Mesenchymal stem cell (in vitro differentiated cells and primary cell): ENCODE measurements around the gene PTPRQ.

Experiments
- DNase-seq: peaks from one replicate; pipeline ENCODE4 v3.0.0-alpha.2; 2013
- H2AFZ ChIP-seq: one replicate; pipeline ENCODE4 v1.6.1; 2013; ENCODE audit warnings: low read depth, mild to moderate bottlenecking, control low read depth, inconsistent platforms, low read length, moderate library complexity
- H2AK5ac ChIP-seq: 2 replicates; pipeline ENCODE4 v1.6.1; 2013; ENCODE audit warnings: low read length, moderate library complexity, mild to moderate bottlenecking, inconsistent platforms; ENCODE audit not compliant: severe bottlenecking
- H2BK120ac ChIP-seq: one replicate; pipeline ENCODE4 v1.6.1; 2013; ENCODE audit warnings: low read depth, mild to moderate bottlenecking, inconsistent platforms, low read length, moderate library complexity
- H2BK12ac ChIP-seq, 2 experiments: one replicate each; pipeline ENCODE4 v1.6.1; 2013; ENCODE audit warnings: inconsistent platforms in 2 of 2, low read length in 2 of 2, mild to moderate bottlenecking in 2 of 2, moderate library complexity in 2 of 2, control low read depth in 1 of 2
- H2BK15ac ChIP-seq: one replicate; pipeline ENCODE4 v1.6.1; 2013; ENCODE audit warnings: mild to moderate bottlenecking, low read depth, inconsistent platforms; ENCODE audit not compliant: poor library complexity, severe bottlenecking
- H2BK5ac ChIP-seq: 2 replicates; pipeline ENCODE4 v1.6.1; 2013; ENCODE audit warnings: low read depth, mild to moderate bottlenecking, low read length, control low read depth, inconsistent platforms; ENCODE audit not compliant: poor library complexity, severe bottlenecking
- H3K14ac ChIP-seq, 2 experiments: one replicate each; pipeline ENCODE4 v1.6.1; 2013; ENCODE audit warnings: inconsistent platforms in 2 of 2, low read length in 2 of 2, control low read depth in 1 of 2, mild to moderate bottlenecking in 1 of 2, moderate library complexity in 1 of 2
- H3K18ac ChIP-seq, 2 experiments: one replicate each; pipeline ENCODE4 v1.6.1; 2013; ENCODE audit warnings: inconsistent platforms in 2 of 2, low read length in 2 of 2, control low read depth in 1 of 2, low read depth in 1 of 2, mild to moderate bottlenecking in 1 of 2
- H3K23ac ChIP-seq, 2 experiments: one replicate each; pipeline ENCODE4 v1.6.1; 2013; ENCODE audit warnings: inconsistent platforms in 2 of 2, low read length in 2 of 2, mild to moderate bottlenecking in 2 of 2, moderate library complexity in 2 of 2, control low read depth in 1 of 2
- H3K27ac ChIP-seq: 2 replicates; pipeline ENCODE4 v1.5.1; 2013; ENCODE audit warnings: mild to moderate bottlenecking, moderate library complexity, low read length, control low read depth, inconsistent platforms; ENCODE audit not compliant: poor library complexity, severe bottlenecking
- H3K27me3 ChIP-seq, 2 experiments: 2 replicates each; pipeline versions ENCODE4 v1.6.1 to v1.7.0; 2013; ENCODE audit warnings: low read length in 2 of 2, mild to moderate bottlenecking in 2 of 2, moderate library complexity in 2 of 2, control low read depth in 1 of 2, inconsistent platforms in 1 of 2; ENCODE audit not compliant: control insufficient read depth in 1 of 2, insufficient read depth in 1 of 2
- H3K36me3 ChIP-seq, 2 experiments: 2 replicates each; pipeline versions ENCODE4 v1.6.1 to v1.7.0; 2013; ENCODE audit warnings: low read length in 2 of 2, control low read depth in 1 of 2, inconsistent platforms in 1 of 2, low read depth in 1 of 2, mild to moderate bottlenecking in 1 of 2; ENCODE audit not compliant: insufficient read depth in 2 of 2, control insufficient read depth in 1 of 2
- H3K4ac ChIP-seq, 2 experiments: one replicate each; pipeline ENCODE4 v1.6.1; 2013; ENCODE audit warnings: inconsistent platforms in 2 of 2, low read length in 2 of 2, mild to moderate bottlenecking in 2 of 2, moderate library complexity in 2 of 2, control low read depth in 1 of 2, low read depth in 1 of 2
- H3K4me1 ChIP-seq: 2 replicates; pipeline ENCODE4 v1.6.1; 2013; ENCODE audit warnings: low read depth, low read length, control low read depth; ENCODE audit not compliant: control insufficient read depth, insufficient read depth
- H3K4me2 ChIP-seq: 2 replicates; pipeline ENCODE4 v1.6.1; 2013; ENCODE audit warnings: low read length, mild to moderate bottlenecking, inconsistent platforms; ENCODE audit not compliant: poor library complexity, severe bottlenecking
- H3K4me3 ChIP-seq, 2 experiments: 2 replicates each; pipeline versions ENCODE4 v1.5.1 to v1.7.0; 2013; ENCODE audit warnings: low read length in 2 of 2, mild to moderate bottlenecking in 2 of 2, control low read depth in 1 of 2, low read depth in 1 of 2; ENCODE audit not compliant: insufficient read depth in 1 of 2
- H3K79me1 ChIP-seq: replicated peaks from 2 replicates; pipeline ENCODE4 v1.6.1; 2013; ENCODE audit warnings: mild to moderate bottlenecking, control low read depth, low read length, inconsistent platforms; ENCODE audit not compliant: poor library complexity, severe bottlenecking
- H3K9ac ChIP-seq: 2 replicates; pipeline ENCODE4 v1.7.0; 2013; ENCODE audit warnings: mild to moderate bottlenecking, low read length, moderate library complexity
- H3K9me3 ChIP-seq: 2 replicates; pipeline ENCODE4 v1.7.0; 2013; ENCODE audit warnings: mild to moderate bottlenecking, low read length; ENCODE audit not compliant: control insufficient read depth
- H4K8ac ChIP-seq: one replicate; pipeline ENCODE4 v1.6.1; 2013; ENCODE audit warnings: inconsistent platforms, mild to moderate bottlenecking, low read length, moderate library complexity
- H4K91ac ChIP-seq: one replicate; pipeline ENCODE4 v1.6.1; 2013; ENCODE audit warnings: mild to moderate bottlenecking, low read length, inconsistent platforms
- WGBS: methylation state at CpG from one replicate; pipeline ENCODE4 v1.1.7; 2013; ENCODE audit warnings: mixed read lengths; 5-methylcytosine and 5-hydroxymethylcytosine counted together

PTPRQ gene

DNA sequence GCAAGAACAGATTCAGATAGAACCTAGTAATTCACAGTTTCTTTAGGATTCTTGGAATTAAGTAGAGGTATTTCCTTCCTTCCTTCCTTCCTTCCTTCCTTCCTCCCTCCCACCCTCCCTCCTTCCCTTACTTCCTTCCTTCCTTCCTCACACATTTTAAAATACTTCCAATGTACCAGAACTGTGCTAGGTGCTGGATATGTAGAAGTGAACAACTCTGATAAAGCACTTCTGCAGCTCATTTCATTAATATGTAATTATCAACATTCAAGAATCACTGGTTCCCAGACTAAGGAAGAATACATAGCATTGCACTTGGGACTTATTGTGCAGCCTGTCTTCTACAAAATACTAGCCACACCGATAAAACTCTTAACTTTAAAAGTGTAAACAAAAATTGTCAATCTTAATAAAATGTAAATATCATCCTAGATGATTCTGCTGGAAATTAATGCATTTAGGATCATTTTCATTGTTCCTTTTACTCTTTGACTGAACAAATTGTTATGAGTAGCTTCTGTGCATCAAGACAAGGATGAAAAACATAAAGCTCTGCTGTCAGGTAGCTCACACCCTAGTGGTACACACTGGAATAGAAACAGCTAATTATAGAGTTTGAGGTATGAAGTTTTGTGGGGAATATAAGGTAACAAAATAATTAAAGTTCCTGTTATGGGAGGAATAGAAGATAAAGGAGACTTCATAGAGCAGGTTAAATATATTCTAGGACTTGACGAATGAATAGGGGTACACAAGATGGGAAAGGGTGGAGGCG lies 163.5 kb downstream of the PTPRQ start:
- Histone ChIP-seq H3K4ac (no peak overlapping the region), H2BK120ac (no peak overlapping the region), H3K4me2 (no peak overlapping the region), H3K36me3 (no peaks in the 10 kb centered on the region), H2AFZ (no peak overlapping the region), H2BK5ac (no peak overlapping the region), H3K9ac (no peak overlapping the region), H3K18ac (no peak overlapping the region), H3K9me3 (no peaks in the 10 kb centered on the region), H3K14ac (no peak overlapping the region), H4K8ac (no peak overlapping the region), H2AK5ac (no peak overlapping the region), H3K4me3 (no peak overlapping the region), H2BK12ac (no peak overlapping the region), H2BK15ac (no peak overlapping the region), H3K27me3 (no peaks in the 10 kb centered on the region), H4K91ac (no peak overlapping the region), H3K79me1 (no peaks in the 10 kb centered on the region), H3K23ac (no peak overlapping the region), H3K4me1 (no peaks in the 10 kb centered on the region), H3K27ac (no peak overlapping the region)
- DNase-seq = no peak
- WGBS = 63% methylated on average over 1 of the region's 3 CpGs

DNA sequence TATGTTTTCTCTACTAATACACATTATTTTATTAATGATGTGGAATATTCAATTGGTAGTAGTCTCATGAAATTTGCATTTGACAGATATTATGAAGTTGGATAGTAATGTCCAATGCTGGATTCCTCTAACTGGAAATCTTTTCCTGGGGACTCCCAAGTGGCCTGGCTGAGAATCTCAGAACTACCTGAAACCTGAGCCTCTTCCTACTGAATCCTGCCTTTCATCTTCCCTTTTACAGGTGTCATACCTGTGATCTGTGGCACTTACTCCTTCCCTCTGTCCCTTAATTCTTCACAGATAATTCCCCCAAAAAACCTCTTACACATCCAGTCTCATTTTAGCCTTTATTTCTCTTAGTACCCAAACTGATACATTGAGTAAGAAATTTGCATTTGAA lies 173.7 kb downstream of the PTPRQ start:
- Histone ChIP-seq H4K8ac (no peak overlapping the region), H2BK15ac (no peak overlapping the region)

GRCh38 chr12:80620281-80620680 lies 176.2 kb downstream of the PTPRQ start:
- Histone ChIP-seq H2BK15ac (no peak overlapping the region), H3K23ac (no peak overlapping the region), H2AK5ac (no peak overlapping the region), H4K8ac (no peak overlapping the region), H3K4ac (no peak overlapping the region), H3K4me3 (no peak overlapping the region), H3K9ac (no peak overlapping the region), H3K4me1 (no peaks in the 10 kb centered on the region), H3K79me1 (no peaks in the 10 kb centered on the region), H3K4me2 (no peak overlapping the region), H3K36me3 (no peaks in the 10 kb centered on the region), H3K14ac (no peak overlapping the region), H2BK120ac (no peak overlapping the region), H3K9me3 (no peaks in the 10 kb centered on the region), H3K18ac (no peak overlapping the region), H2BK12ac (no peak overlapping the region), H2AFZ (no peak overlapping the region), H4K91ac (no peak overlapping the region), H2BK5ac (no peak overlapping the region), H3K27ac (no peak overlapping the region), H3K27me3 (no peaks in the 10 kb centered on the region)
- WGBS = no CpG with 5 or more reads among the region's 2 CpGs
- no peak for DNase-seq

More for the DNA sequence above, 173.7 kb downstream of the PTPRQ start:
- Histone ChIP-seq H3K79me1 (no peaks in the 10 kb centered on the region), H3K4me3 (no peak overlapping the region), H2AK5ac (no peak overlapping the region), H3K9ac (no peak overlapping the region), H3K4me1 (no peaks in the 10 kb centered on the region), H3K9me3 (no peaks in the 10 kb centered on the region), H2BK120ac (no peak overlapping the region), H3K27ac (no peak overlapping the region), H3K23ac (no peak overlapping the region), H3K4me2 (no peak overlapping the region), H3K14ac (no peak overlapping the region), H4K91ac (no peak overlapping the region), H2BK12ac (no peak overlapping the region), H2AFZ (no peak overlapping the region), H3K18ac (no peak overlapping the region), H3K27me3 (no peaks in the 10 kb centered on the region), H3K36me3 (no peaks in the 10 kb centered on the region), H2BK5ac (no peak overlapping the region), H3K4ac (no peak overlapping the region)
- no peak for DNase-seq

DNA sequence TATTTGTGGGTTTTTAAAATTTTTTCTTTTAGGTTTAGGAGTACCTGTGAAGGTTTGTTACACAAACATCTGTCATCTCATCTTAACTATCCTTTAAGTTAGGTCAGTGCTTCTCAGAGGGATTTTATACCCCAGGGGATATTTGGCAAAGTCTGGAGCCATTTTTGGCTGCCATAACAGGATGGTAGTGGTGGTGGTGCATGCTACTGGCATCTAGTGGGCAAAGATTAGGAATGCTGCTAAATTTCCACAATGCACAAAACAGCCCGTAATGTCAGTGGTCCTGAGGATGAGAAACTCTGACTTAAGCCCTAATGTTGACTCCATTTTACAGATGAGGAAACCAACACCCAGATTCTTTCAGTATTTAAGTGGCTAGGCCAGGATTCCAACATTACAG lies 178.2 kb downstream of the PTPRQ start:
- DNase-seq = no peak
- H3K27me3 ChIP-seq = no peaks in the 10 kb centered on the region
- H3K27ac ChIP-seq = no peak overlapping the region
- no peaks in the 10 kb centered on the region for H3K79me1 ChIP-seq
- H2BK5ac ChIP-seq = no peak overlapping the region
- H4K8ac ChIP-seq = no peak overlapping the region
- H4K91ac ChIP-seq = no peak overlapping the region
- no peak overlapping the region for H2AFZ ChIP-seq
- H2BK120ac ChIP-seq = no peak overlapping the region
- H3K4me3 ChIP-seq = no peak overlapping the region
- H3K18ac ChIP-seq = no peak overlapping the region
- 90% methylated on average over 1 of the region's 1 CpG for WGBS
- H3K4me1 ChIP-seq = no peaks in the 10 kb centered on the region
- H3K36me3 ChIP-seq = no peaks in the 10 kb centered on the region
- no peak overlapping the region for H3K4ac ChIP-seq
- no peak overlapping the region for H2BK12ac ChIP-seq
- H2BK15ac ChIP-seq = no peak overlapping the region
- no peaks in the 10 kb centered on the region for H3K9me3 ChIP-seq
- H3K4me2 ChIP-seq = no peak overlapping the region
- no peak overlapping the region for H3K23ac ChIP-seq
- no peak overlapping the region for H2AK5ac ChIP-seq
- no peak overlapping the region for H3K9ac ChIP-seq
- H3K14ac ChIP-seq = no peak overlapping the region
